C4-2B (cell line): ENCODE results near the gene KCNC4.

Experiments used
- ZFX ChIP-seq: fragments of 450-650 bp; IDR thresholded peaks from 2 replicates; pipeline ENCODE4 v1.6.1; 2017
- TF ChIP-seq, protein P1 (sequence below): fragments of 450-650 bp; conservative IDR thresholded peaks from 2 replicates; pipeline ENCODE4 v1.5.1; 2017; ENCODE audit warnings: mild to moderate bottlenecking

DNA sequence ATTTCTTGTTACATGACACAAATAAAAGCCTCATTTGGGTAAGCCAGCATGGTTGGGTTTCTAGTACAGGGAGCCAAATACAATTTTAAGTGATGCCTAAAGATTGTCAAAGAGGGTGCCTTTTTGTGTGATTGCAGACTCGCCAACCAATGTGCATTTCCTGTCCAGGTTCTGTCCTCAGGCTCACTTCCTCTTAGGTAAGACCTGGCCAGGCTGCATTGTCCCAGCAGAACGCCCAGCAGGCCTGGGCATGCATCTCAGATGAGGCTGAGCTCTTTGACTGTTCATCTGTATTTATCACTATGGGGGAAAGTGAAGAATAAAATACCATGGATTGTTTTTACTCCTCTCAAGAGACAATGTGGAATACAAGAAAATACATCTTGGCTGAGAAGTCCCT, 49.7 kb downstream of the KCNC4 start:
- TF ChIP-seq, protein P1, sequence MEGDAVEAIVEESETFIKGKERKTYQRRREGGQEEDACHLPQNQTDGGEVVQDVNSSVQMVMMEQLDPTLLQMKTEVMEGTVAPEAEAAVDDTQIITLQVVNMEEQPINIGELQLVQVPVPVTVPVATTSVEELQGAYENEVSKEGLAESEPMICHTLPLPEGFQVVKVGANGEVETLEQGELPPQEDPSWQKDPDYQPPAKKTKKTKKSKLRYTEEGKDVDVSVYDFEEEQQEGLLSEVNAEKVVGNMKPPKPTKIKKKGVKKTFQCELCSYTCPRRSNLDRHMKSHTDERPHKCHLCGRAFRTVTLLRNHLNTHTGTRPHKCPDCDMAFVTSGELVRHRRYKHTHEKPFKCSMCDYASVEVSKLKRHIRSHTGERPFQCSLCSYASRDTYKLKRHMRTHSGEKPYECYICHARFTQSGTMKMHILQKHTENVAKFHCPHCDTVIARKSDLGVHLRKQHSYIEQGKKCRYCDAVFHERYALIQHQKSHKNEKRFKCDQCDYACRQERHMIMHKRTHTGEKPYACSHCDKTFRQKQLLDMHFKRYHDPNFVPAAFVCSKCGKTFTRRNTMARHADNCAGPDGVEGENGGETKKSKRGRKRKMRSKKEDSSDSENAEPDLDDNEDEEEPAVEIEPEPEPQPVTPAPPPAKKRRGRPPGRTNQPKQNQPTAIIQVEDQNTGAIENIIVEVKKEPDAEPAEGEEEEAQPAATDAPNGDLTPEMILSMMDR = no peak
- no peak for TF ChIP-seq ZFX
